H9 (cell line): ENCODE results near the gene PFKL. TPM values are rescaled to one million over a fixed set of nuclear protein-coding genes. Genes with fewer than 3 reads are reported as not detected.

Source experiments
- DNase-seq: peaks from one replicate; pipeline ENCODE4 v3.0.0-alpha.2; 2017
- H2AFZ ChIP-seq: one replicate; pipeline ENCODE4 v1.6.1; 2013; ENCODE audit warnings: mild to moderate bottlenecking, low read length, control low read depth, moderate library complexity
- H2AK5ac ChIP-seq: 2 replicates; pipeline ENCODE4 v1.6.1; 2013; ENCODE audit warnings: low read length, control low read depth, mixed read lengths; ENCODE audit not compliant: insufficient read length
- H2BK120ac ChIP-seq: one replicate; pipeline ENCODE4 v1.6.1; 2013; ENCODE audit warnings: low read depth, mild to moderate bottlenecking, low read length, control low read depth, inconsistent platforms; ENCODE audit not compliant: poor library complexity, severe bottlenecking
- H2BK12ac ChIP-seq: 2 replicates; pipeline ENCODE4 v1.6.1; 2013; ENCODE audit warnings: low read length, control low read depth, mixed read lengths, low read depth; ENCODE audit not compliant: insufficient read length
- H2BK15ac ChIP-seq: 2 replicates; pipeline ENCODE4 v1.6.1; 2013; ENCODE audit warnings: low read depth, low read length, control low read depth
- H2BK20ac ChIP-seq: one replicate; pipeline ENCODE4 v1.6.1; 2013; ENCODE audit warnings: low read depth, mild to moderate bottlenecking, low read length, control low read depth, inconsistent platforms; ENCODE audit not compliant: poor library complexity, severe bottlenecking
- H2BK5ac ChIP-seq: 2 replicates; pipeline ENCODE4 v1.6.1; 2013; ENCODE audit warnings: low read length, control low read depth, mixed read lengths; ENCODE audit not compliant: insufficient read length
- H3K14ac ChIP-seq: 2 replicates; pipeline ENCODE4 v1.6.1; 2013; ENCODE audit warnings: low read length, control low read depth; ENCODE audit not compliant: insufficient read depth
- H3K18ac ChIP-seq: 2 replicates; pipeline ENCODE4 v1.6.1; 2013; ENCODE audit warnings: low read depth, mild to moderate bottlenecking, mixed read lengths, low read length, control low read depth; ENCODE audit not compliant: insufficient read length
- H3K23ac ChIP-seq: 2 replicates; pipeline ENCODE4 v1.6.1; 2013; ENCODE audit warnings: low read length, control low read depth, mixed read lengths, low read depth; ENCODE audit not compliant: insufficient read length
- H3K23me2 ChIP-seq: 2 replicates; pipeline ENCODE4 v1.6.1; 2013; ENCODE audit warnings: low read depth, mild to moderate bottlenecking, mixed read lengths, low read length, control low read depth; ENCODE audit not compliant: insufficient read length, poor library complexity, severe bottlenecking
- H3K27ac ChIP-seq: 2 replicates; pipeline ENCODE4 v1.5.1; 2013; ENCODE audit warnings: low read length, control low read depth, mixed read lengths, low read depth; ENCODE audit not compliant: insufficient read length
- H3K27me3 ChIP-seq: 2 replicates; pipeline ENCODE4 v1.6.1; 2013; ENCODE audit warnings: low read length, control low read depth, inconsistent platforms; ENCODE audit not compliant: insufficient read depth
- H3K4ac ChIP-seq: 2 replicates; pipeline ENCODE4 v1.6.1; 2013; ENCODE audit warnings: low read depth, mild to moderate bottlenecking, control low read depth, inconsistent platforms, low read length, moderate library complexity
- H3K4me1 ChIP-seq: 2 replicates; pipeline ENCODE4 v1.6.1; 2013; ENCODE audit warnings: low read length, control low read depth, inconsistent platforms; ENCODE audit not compliant: insufficient read depth
- H3K4me2 ChIP-seq: 2 replicates; pipeline ENCODE4 v1.6.1; 2013; ENCODE audit warnings: low read length, control low read depth, mixed read lengths; ENCODE audit not compliant: insufficient read length, insufficient read depth
- H3K56ac ChIP-seq: 2 replicates; pipeline ENCODE4 v1.6.1; 2013; ENCODE audit warnings: low read depth, mild to moderate bottlenecking, mixed read lengths, low read length, control low read depth; ENCODE audit not compliant: insufficient read length
- H3K79me1 ChIP-seq: 2 replicates; pipeline ENCODE4 v1.6.1; 2013; ENCODE audit warnings: low read depth, mild to moderate bottlenecking, moderate library complexity, low read length, control low read depth, inconsistent platforms; ENCODE audit not compliant: insufficient read depth, poor library complexity, severe bottlenecking
- H3K79me2 ChIP-seq: 2 replicates; pipeline ENCODE4 v1.6.1; 2013; ENCODE audit warnings: low read length, control low read depth, inconsistent platforms; ENCODE audit not compliant: insufficient read depth
- H3K9ac ChIP-seq: 2 replicates; pipeline ENCODE4 v1.6.1; 2013; ENCODE audit warnings: low read length, control low read depth, mixed read lengths; ENCODE audit not compliant: insufficient read length; ENCODE audit errors: extremely low read depth
- H3K9me3 ChIP-seq: one replicate; pipeline ENCODE4 v1.6.1; 2013; ENCODE audit warnings: low read depth, low read length, inconsistent platforms; ENCODE audit not compliant: control insufficient read depth
- H3T11ph ChIP-seq: one replicate; pipeline ENCODE4 v1.6.1; 2013; ENCODE audit warnings: mild to moderate bottlenecking, low read length, control low read depth, inconsistent platforms
- H4K20me1 ChIP-seq: one replicate; pipeline ENCODE4 v1.6.1; 2013; ENCODE audit not compliant: control insufficient read depth, insufficient read length, insufficient read depth
- H4K5ac ChIP-seq: 2 replicates; pipeline ENCODE4 v1.6.1; 2013; ENCODE audit warnings: low read depth, mild to moderate bottlenecking, mixed read lengths, low read length, control low read depth; ENCODE audit not compliant: insufficient read length
- H4K8ac ChIP-seq: replicated peaks from 2 replicates; pipeline ENCODE4 v1.6.1; 2013; ENCODE audit warnings: low read length, control low read depth, mixed read lengths, low read depth; ENCODE audit not compliant: insufficient read length
- H4K91ac ChIP-seq: 2 replicates; pipeline ENCODE4 v1.6.1; 2013; ENCODE audit warnings: low read depth, mild to moderate bottlenecking, moderate library complexity, mixed read lengths, low read length, control low read depth; ENCODE audit not compliant: insufficient read length
- H3K27ac Mint-ChIP-seq, 3 experiments: 2 replicates in 2 of 3; 3 replicates in 1 of 3; pipeline ENCODE4 v1.8.0; 2020 to 2021; ENCODE audit warnings: mixed read lengths in 3 of 3, mild to moderate bottlenecking in 1 of 3, moderate library complexity in 1 of 3
- H3K27me3 Mint-ChIP-seq: 2 replicates; pipeline ENCODE4 v1.8.0; 2021; ENCODE audit warnings: low read depth, mild to moderate bottlenecking, moderate library complexity, mixed read lengths
- H3K36me3 Mint-ChIP-seq, 3 experiments: 2 replicates in 2 of 3; 3 replicates in 1 of 3; pipeline ENCODE4 v1.8.0; 2020 to 2021; ENCODE audit warnings: low read depth in 3 of 3, mixed read lengths in 3 of 3; ENCODE audit not compliant: insufficient read depth in 1 of 3
- H3K4me1 Mint-ChIP-seq, 2 experiments: 2 replicates each; pipeline ENCODE4 v1.8.0; 2020; ENCODE audit warnings: mixed read lengths in 2 of 2
- H3K4me3 Mint-ChIP-seq, 2 experiments: 2 replicates in 1 of 2; 3 replicates in 1 of 2; pipeline ENCODE4 v1.8.0; 2020 to 2021; ENCODE audit warnings: mild to moderate bottlenecking in 2 of 2, mixed read lengths in 2 of 2, moderate library complexity in 1 of 2
- H3K9me3 Mint-ChIP-seq, 2 experiments: 2 replicates in 1 of 2; 3 replicates in 1 of 2; pipeline ENCODE4 v1.8.0; 2020; ENCODE audit warnings: mild to moderate bottlenecking in 2 of 2, mixed read lengths in 2 of 2, moderate library complexity in 1 of 2
- CTCF ChIP-seq: fragments of 200-600 bp; sonication (generic); conservative IDR thresholded peaks from 3 replicates; pipeline ENCODE4 v1.8.0; 2021; ENCODE audit warnings: antibody characterized with exemption, mild to moderate bottlenecking
- WGBS: extraction: QIAGEN DNeasy Blood & Tissue Kit; methylation state at CpG from one replicate; pipeline ENCODE4 v1.1.7; 2013; ENCODE audit warnings: missing lambda C conversion rate, low lambda C conversion rate, mixed read lengths; ENCODE audit not compliant: insufficient read length; ENCODE audit errors: extremely low coverage; 5-methylcytosine and 5-hydroxymethylcytosine counted together
- total RNA-seq: library from RNA; stranded (reverse); gene quantifications from 2 replicates; pipeline ENCODE4 v1.2.1, GENCODE V29; 2021

The PFKL gene
- total RNA-seq, 1 experiment from 2014 or later, result 107 TPM

- H3K23ac ChIP-seq, result no peak overlapping the region
- H3K9ac ChIP-seq, result no peak overlapping the region
- H3K9me3 ChIP-seq, result no peaks in the 10 kb centered on the region
- no peak overlapping the region for H3T11ph ChIP-seq
- H4K5ac ChIP-seq, result no peak overlapping the region
- H2BK12ac ChIP-seq, result no peak overlapping the region
- H3K27me3 ChIP-seq, result no peaks in the 10 kb centered on the region
- H3K56ac ChIP-seq, result no peak overlapping the region
- H2BK15ac ChIP-seq, result no peak overlapping the region
- no peaks in the 10 kb centered on the region for H4K20me1 ChIP-seq
- no peaks in the 10 kb centered on the region for H3K79me1 ChIP-seq
- no peak overlapping the region for H4K8ac ChIP-seq
- H3K4me1 ChIP-seq, result no peaks in the 10 kb centered on the region
- H4K91ac ChIP-seq, result no peak overlapping the region
- no peak overlapping the region for H3K4ac ChIP-seq
- H2BK20ac ChIP-seq, result no peak overlapping the region
- WGBS, result no CpG with 5 or more reads among the region's 113 CpGs
- H2BK5ac ChIP-seq, result no peak overlapping the region
- Mint-ChIP-seq H3K27me3 (peaks cover 5% of the 10 kb centered on the region), H3K36me3 (no peaks in the 10 kb centered on the region), H3K4me3 (no peak overlapping the region), H3K4me1 (peaks cover 4 to 5% of the 10 kb centered on the region in 2 experiments; a peak in 3 of 4 replicates), H3K27ac (no peak overlapping the region), H3K9me3 (no peaks in the 10 kb centered on the region)
- H3K4me2 ChIP-seq, result no peak overlapping the region
- H3K14ac ChIP-seq, result no peak overlapping the region
- TF ChIP-seq CTCF, result no peak
- peak; percentile 46 for DNase-seq
- H2AFZ ChIP-seq, result no peak overlapping the region
- no peak overlapping the region for H2AK5ac ChIP-seq
- H3K18ac ChIP-seq, result no peak overlapping the region
- no peaks in the 10 kb centered on the region for H3K23me2 ChIP-seq
- no peak overlapping the region for H2BK120ac ChIP-seq
- no peak overlapping the region for H3K27ac ChIP-seq
- no peaks in the 10 kb centered on the region for H3K79me2 ChIP-seq
Observed at GRCh38 chr21:44349847-44350772, 50.3 kb downstream of the PFKL start.
